Lower leg skin (tissue), 3 donors: ENCODE measurements around the gene XCL2.

ENCODE experiments used
- CTCF ChIP-seq, 3 donors: fragments of 450-650 bp; IDR thresholded peaks; one replicate each; pipeline ENCODE4 v1.5.1; 2016; ENCODE audit warnings: antibody characterized with exemption in 3 of 3, mild to moderate bottlenecking in 3 of 3, moderate library complexity in 2 of 3
- POLR2A ChIP-seq, 2 donors: fragments of 450-650 bp; IDR thresholded peaks; one replicate each; pipeline ENCODE4 v1.6.1; 2016 to 2017; ENCODE audit warnings: antibody characterized with exemption in 2 of 2, mild to moderate bottlenecking in 1 of 2, moderate library complexity in 1 of 2

DNA sequence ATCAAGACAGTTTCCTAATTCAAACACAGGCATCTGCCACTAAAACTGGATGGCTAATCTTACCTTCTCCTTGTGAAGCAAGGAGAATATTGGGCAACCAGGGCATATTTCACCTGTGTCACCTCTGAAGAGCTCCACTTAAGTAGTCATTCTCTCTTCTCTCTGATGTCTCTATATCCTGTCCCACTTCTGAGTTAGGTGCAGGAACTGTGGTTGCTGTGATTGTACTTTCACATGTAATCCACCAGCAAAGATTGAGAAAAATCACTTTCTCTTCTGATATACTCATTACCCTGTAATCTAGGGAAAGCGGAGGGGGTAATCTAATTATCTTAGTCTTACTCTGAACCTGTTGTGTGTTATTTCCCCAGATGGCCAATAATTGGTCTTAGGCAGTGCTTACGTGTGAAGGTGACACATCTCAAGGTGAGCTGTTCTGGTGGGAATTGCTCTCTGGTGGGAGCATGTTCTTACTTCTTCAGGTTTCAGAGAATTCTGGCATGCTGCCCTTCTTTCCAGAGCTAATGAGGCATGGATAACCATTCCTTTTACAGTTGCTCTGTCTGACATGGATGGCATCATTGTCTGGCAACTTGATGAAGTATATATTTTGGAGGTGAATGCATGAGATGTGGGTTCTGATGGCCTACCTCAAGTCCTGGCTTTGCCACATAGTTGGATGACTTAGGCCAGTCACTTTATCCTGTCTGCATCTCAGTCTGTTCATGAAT, 12.0 kb downstream of the XCL2 start:
- TF ChIP-seq CTCF (IDR thresholded peaks at IDR 0.05) (no peak), POLR2A (IDR thresholded peaks at IDR 0.05) (no peak)
